Lower lobe of right lung (tissue), 2 donors: Measurements from ENCODE around the gene DTX4. TPM values are rescaled to one million over a fixed set of nuclear protein-coding genes. Genes with fewer than 3 reads are reported as not detected.

Experiments used
- ATAC-seq, 2 donors: fragments of 200-7000 bp; cut with Tn5 transposase; one replicate each; pipeline ENCODE4 v1.9.1; 2020 to 2022; ENCODE audit warnings: mild to moderate bottlenecking in 2 of 2, moderate library complexity in 2 of 2
- DNase-seq: peaks from one replicate; pipeline ENCODE4 v3.0.0-alpha.2; 2020
- H3K27ac ChIP-seq: fragments of 200-600 bp; one replicate; pipeline ENCODE4 v1.8.0; 2022
- H3K27me3 ChIP-seq: fragments of 200-600 bp; one replicate; pipeline ENCODE4 v1.8.0; 2022; ENCODE audit warnings: low read depth
- H3K36me3 ChIP-seq: fragments of 200-600 bp; one replicate; pipeline ENCODE4 v1.8.0; 2022; ENCODE audit warnings: mild to moderate bottlenecking
- H3K4me1 ChIP-seq: fragments of 200-600 bp; one replicate; pipeline ENCODE4 v1.8.0; 2022
- H3K4me3 ChIP-seq: fragments of 200-600 bp; one replicate; pipeline ENCODE4 v1.8.0; 2022; ENCODE audit warnings: mild to moderate bottlenecking
- H3K9me3 ChIP-seq: fragments of 200-600 bp; one replicate; pipeline ENCODE4 v1.8.0; 2022
- CTCF ChIP-seq: fragments of 200-600 bp; IDR thresholded peaks from one replicate; pipeline ENCODE4 v1.8.0; 2022; ENCODE audit warnings: antibody characterized with exemption, mild to moderate bottlenecking
- intact Hi-C: fragments of 100-400 bp; cut with DNase I; formaldehyde crosslinking; loops from one replicate; pipeline ENCODE4 v1.11.0; 2022
- total RNA-seq: library from RNA; stranded (reverse); fragmentation: NEBNext Ultra II Directional; extraction: Animal tissue kit (Norgen Biotek cat#: 25700); gene quantifications from one replicate; pipeline ENCODE4 v1.2.1, GENCODE V29; 2021
- donor health status: DM: no; HTN: yes; CAD: no; lungs with severe emphysema.

The DTX4 gene
- total RNA-seq, 1 donor from 2014 or later, result 51.7 TPM

DNA sequence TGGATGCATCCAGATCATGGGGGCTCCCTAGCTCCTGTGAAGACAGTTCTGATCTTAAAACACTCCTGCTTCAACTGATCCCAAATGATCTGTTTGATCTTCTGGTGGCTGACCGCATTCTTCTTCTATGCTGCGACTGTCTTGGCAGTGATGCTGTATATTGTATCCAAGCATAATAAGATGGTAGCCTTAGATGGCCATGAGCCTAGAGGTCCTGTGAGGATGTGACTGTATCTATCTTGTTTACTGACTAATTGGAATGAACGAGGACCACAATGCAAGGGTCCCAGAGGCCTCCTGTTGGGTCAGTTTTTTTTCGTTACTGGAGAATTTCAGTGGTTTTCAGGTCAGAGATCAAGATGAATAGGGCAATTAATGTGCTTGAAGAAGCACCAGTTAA is 47.9 kb downstream of the DTX4 start:
- peaks cover 36% of the 10 kb centered on the region for H3K4me1 ChIP-seq

GRCh38 chr11:59221441-59221840 is 49.5 kb downstream of the DTX4 start:
- Histone ChIP-seq H3K4me1 (peaks cover 47% of the 10 kb centered on the region), H3K4me3 (no peak overlapping the region), H3K36me3 (no peaks in the 10 kb centered on the region), H3K27ac (no peak overlapping the region), H3K27me3 (no peaks in the 10 kb centered on the region), H3K9me3 (no peaks in the 10 kb centered on the region)
- no peak for TF ChIP-seq CTCF
- DNase-seq (no peak), ATAC-seq (no peak)
- intact Hi-C loops, result no loop called here

More for the DNA sequence above, 47.9 kb downstream of the DTX4 start:
- no peak for ATAC-seq
- Histone ChIP-seq H3K27ac (no peak overlapping the region), H3K4me3 (no peak overlapping the region), H3K9me3 (no peaks in the 10 kb centered on the region), H3K27me3 (no peaks in the 10 kb centered on the region), H3K36me3 (no peaks in the 10 kb centered on the region)
- no peak for DNase-seq
- intact Hi-C loops, result no loop called here
- TF ChIP-seq CTCF, result no peak

DNA sequence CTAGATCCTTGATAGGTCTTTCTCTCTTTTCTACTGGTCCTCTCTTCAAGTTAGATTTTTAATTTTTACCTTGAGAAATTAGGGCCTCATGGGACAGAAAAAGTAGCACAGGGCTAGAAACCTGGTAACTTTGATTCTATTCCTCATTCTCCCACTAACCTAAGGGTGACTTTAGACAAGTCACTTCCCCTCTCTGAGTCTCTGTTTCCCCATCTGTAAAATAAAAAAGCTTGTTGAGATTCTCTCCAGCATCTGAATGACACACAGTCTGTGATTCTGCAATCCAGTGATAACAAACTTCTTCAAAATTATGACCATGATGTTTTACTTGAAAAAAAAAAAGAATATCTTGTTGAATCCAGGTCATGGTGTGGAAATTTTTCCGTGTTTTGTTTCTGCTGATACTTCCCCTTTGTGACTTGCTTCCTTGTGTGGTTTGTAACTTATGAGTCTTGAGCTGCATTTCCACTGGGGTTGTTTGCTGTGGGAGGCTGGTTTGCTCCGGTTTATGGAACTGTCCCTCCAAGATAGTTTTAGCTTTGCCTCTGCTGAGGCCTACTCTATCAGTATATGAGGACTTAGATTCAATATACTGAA is 50.6 kb downstream of the DTX4 start:
- Histone ChIP-seq H3K27me3 (no peaks in the 10 kb centered on the region), H3K4me1 (peaks cover 45% of the 10 kb centered on the region), H3K36me3 (no peaks in the 10 kb centered on the region), H3K27ac (peak overlapping the region; percentile 68), H3K4me3 (no peak overlapping the region), H3K9me3 (no peaks in the 10 kb centered on the region)
- no peak for TF ChIP-seq CTCF
- intact Hi-C loops, result no loop called here
- peak; percentile 59 to 64 for ATAC-seq
- DNase-seq, result no peak

DNA sequence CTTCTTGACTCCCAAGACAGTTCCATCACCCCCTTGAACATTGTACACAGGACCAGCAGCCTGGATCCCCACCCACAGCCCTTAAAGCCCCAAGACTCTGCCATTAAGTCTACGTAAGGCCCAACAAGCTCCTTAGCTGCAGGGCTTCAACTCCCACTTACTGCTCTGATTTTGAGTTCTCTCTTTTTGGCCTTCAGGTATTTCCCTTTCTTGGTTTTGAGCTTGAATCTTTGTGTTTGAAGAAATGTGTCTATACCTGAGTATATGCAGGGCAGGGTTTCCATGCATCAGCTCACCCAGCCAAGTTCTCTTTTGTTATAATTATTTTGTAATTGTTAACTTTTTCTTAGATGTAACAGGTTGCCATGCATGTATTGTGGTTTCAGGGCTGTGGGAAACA is 51.2 kb downstream of the DTX4 start:
- DNase-seq (no peak), ATAC-seq (no peak)
- H3K27me3 ChIP-seq, result no peaks in the 10 kb centered on the region
- no peaks in the 10 kb centered on the region for H3K9me3 ChIP-seq
- no peak overlapping the region for H3K4me3 ChIP-seq
- no peak for TF ChIP-seq CTCF
- H3K36me3 ChIP-seq, result no peaks in the 10 kb centered on the region
- intact Hi-C loops, result no loop called here
- peaks cover 45% of the 10 kb centered on the region for H3K4me1 ChIP-seq
- peak overlapping the region; percentile 68 for H3K27ac ChIP-seq

DNA sequence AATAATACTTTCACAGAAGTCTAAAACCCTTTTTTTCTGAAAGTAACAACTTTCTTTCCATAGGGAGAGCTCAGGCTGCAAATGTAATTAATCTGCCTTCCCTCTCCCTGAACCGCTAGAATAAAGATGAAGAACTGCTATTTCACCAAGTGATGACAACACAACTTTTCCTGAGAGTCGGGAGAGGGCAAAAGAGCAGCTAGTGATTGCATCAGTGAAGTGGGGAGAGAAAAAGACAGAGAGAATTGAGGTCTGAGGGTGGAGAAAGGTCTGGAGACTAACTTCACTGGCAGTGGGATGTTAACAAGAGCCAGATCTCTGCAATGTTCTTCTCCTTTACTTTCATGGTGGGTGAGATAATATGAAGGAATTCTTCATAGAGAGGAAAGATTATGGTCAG is 51.7 kb downstream of the DTX4 start:
- no peak for DNase-seq
- Histone ChIP-seq H3K27me3 (no peaks in the 10 kb centered on the region), H3K4me1 (peaks cover 45% of the 10 kb centered on the region), H3K4me3 (no peak overlapping the region), H3K9me3 (no peaks in the 10 kb centered on the region), H3K36me3 (no peaks in the 10 kb centered on the region), H3K27ac (peak overlapping the region; percentile 68)
- intact Hi-C loops, result no loop called here
- TF ChIP-seq CTCF, result no peak
- peak; percentile 5 to 31 for ATAC-seq
